Heart left ventricle (tissue), 16 donors: Measurements from ENCODE around the gene TAPBP. TPM values are rescaled to one million over a fixed set of nuclear protein-coding genes. Genes with fewer than 3 reads are reported as not detected.

Experiments
- ATAC-seq, 4 donors: fragments of 200-7000 bp; cut with Tn5 transposase; one replicate each; pipeline ENCODE4 v1.9.1; 2020 to 2022; ENCODE audit warnings: moderate library complexity in 4 of 4, mild to moderate bottlenecking in 3 of 4, moderate number of reproducible peaks in 1 of 4
- DNase-seq, 5 donors: peaks; one replicate each; pipeline ENCODE4 v3.0.0-alpha.2; 2020
- H3K27ac ChIP-seq, 12 donors: fragments of 200-600 bp; sonication (generic) in 4 of 12; one replicate each; pipeline versions ENCODE4 v1.5.0 to v1.8.0; 2016 to 2022; ENCODE audit warnings: mild to moderate bottlenecking in 2 of 12
- H3K27me3 ChIP-seq, 9 donors: fragments of 200-600 bp; sonication (generic) in 2 of 9; one replicate each; pipeline versions ENCODE4 v1.5.1 to v1.8.0; 2016 to 2022; ENCODE audit warnings: mild to moderate bottlenecking in 3 of 9
- H3K36me3 ChIP-seq, 9 donors: fragments of 200-600 bp; sonication (generic) in 2 of 9; one replicate each; pipeline versions ENCODE4 v1.5.0 to v1.8.0; 2018 to 2022; ENCODE audit warnings: mild to moderate bottlenecking in 2 of 9
- H3K4me1 ChIP-seq, 12 donors: fragments of 200-600 bp; sonication (generic) in 4 of 12; one replicate each; pipeline versions ENCODE4 v1.5.0 to v1.8.0; 2016 to 2022; ENCODE audit warnings: mild to moderate bottlenecking in 3 of 12
- H3K4me3 ChIP-seq, 12 donors: fragments of 200-600 bp; sonication (generic) in 4 of 12; one replicate each; pipeline versions ENCODE4 v1.5.0 to v1.8.0; 2017 to 2022; ENCODE audit warnings: mild to moderate bottlenecking in 9 of 12, moderate library complexity in 4 of 12
- H3K9me3 ChIP-seq, 12 donors: fragments of 200-600 bp; sonication (generic) in 4 of 12; one replicate each; pipeline versions ENCODE4 v1.5.0 to v1.8.0; 2016 to 2022; ENCODE audit warnings: mild to moderate bottlenecking in 1 of 12
- POLR2A ChIP-seq, 2 donors: fragments of 450-650 bp; IDR thresholded peaks; one replicate each; pipeline ENCODE4 v1.6.1; 2017; ENCODE audit warnings: antibody characterized with exemption in 2 of 2, mild to moderate bottlenecking in 2 of 2, moderate library complexity in 2 of 2
- WGBS, 4 donors: extraction: QIAGEN DNeasy Blood & Tissue Kit in 2 of 4; methylation state at CpG; one replicate each; pipeline versions ENCODE4 v1.1.5 to v1.1.7; 2013 to 2018; 5-methylcytosine and 5-hydroxymethylcytosine counted together
- intact Hi-C, 10 donors: fragments of 100-400 bp; cut with DNase I; formaldehyde crosslinking; loops; one replicate each; pipeline versions ENCODE4 v1.11.1 to v1.14.2; 2022
- polyA plus RNA-seq, 2 donors: library from polyadenylated mRNA; stranded (reverse); fragments of 200-250 nt; gene quantifications; one replicate each; pipeline ENCODE4 v1.2.3, GENCODE V29; 2013
- total RNA-seq, 9 donors: library from RNA; depleted of rRNA in 2 of 9; stranded (reverse); fragments of >200 nt in 2 of 9; fragmentation: NEBNext Ultra II Directional in 3 of 9; extraction: Animal tissue kit (Norgen Biotek cat#: 25700) in 3 of 9; gene quantifications; one replicate each; pipeline versions ENCODE4 v1.1.0 to v1.2.4, GENCODE V29; 2016 to 2023
- TF ChIP-seq, protein P1 (sequence below), 12 donors: fragments of 200-600 bp; sonication (generic) in 4 of 12; IDR thresholded peaks; one replicate each; pipeline versions ENCODE4 v1.5.0 to v1.8.0; 2018 to 2022; ENCODE audit warnings: antibody characterized with exemption in 12 of 12, mild to moderate bottlenecking in 5 of 12
- donor health status: ischemic (EF 13 %, LVEDD 7.1; RV severe dilation, severe dysfunction).
- donor health status: healthy with polysubstance abuse.
- donor health status: DM: no; HTN: yes; CAD: no.
- donor health status: DM: no; HTN: no; CAD: no.
- donor health status: ischemic (EF 25% LVEDD 6.9; RV normal size, moderate dysfunction).
- donor health status: ischemic (EF 25% LVEDD 5.7; RV mildly dilated, moderate dysfunction).
- donor health status: healthy.
- donor health status: DM: yes; HTN: yes; CAD: no.
- donor health status: ischemic (EF 35%, LVEDD 5.7; RV mildly dilated, moderate dysfunction).
- donor health status: nonischemic (EF 11% LVEDD 7.7; RV severe dilation, severe dysfunction).
- donor health status: DM: yes; HTN: yes; CAD: no.
- donor health status: PGD.
- donor health status: ischemic (EF 29% LVEDD 5.4; RV normal size, mild dysfunction).
- donor health status: nonischemic (EF 23%, LVEDD 6.1; RV moderate dilation, normal function).

Gene TAPBP
- total and polyA plus RNA-seq, 11 donors = 28.3 to 248 (median 86.0) TPM

DNA sequence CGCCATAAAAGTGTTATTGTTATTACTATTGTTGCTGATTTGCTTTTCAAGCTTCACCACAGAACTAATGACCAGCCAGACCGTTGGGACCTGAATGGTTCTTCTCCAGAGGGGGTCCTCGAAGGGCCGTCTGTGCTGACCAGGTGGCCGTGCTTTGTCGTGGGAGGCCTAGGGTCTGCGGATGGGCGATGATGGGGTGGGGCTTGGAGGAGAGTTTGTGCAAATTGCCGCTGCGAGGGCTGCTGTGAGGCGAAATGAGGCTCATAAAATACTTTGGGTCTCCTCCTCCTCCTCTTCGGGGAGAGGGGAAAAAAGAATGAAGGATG, 9.7 kb upstream of the TAPBP start:
- intact Hi-C loops = no loop called here
- H3K4me1 ChIP-seq = peaks cover 3 to 47% (median 31%) of the 10 kb centered on the region in 12 donors
- H3K4me3 ChIP-seq = peak overlapping the region; percentile 40 to 86 (median 75)
- 1 to 8% (median 3%) methylated on average over 12 of the region's 12 CpGs for WGBS, 4 donors
- H3K36me3 ChIP-seq = peaks cover 0 to 29% (median 27%) of the 10 kb centered on the region in 9 donors
- DNase-seq (peak in 1 of 5 donors; percentile 34), ATAC-seq (no peak)
- peak overlapping the region; percentile 55 to 94 (median 86) for H3K27ac ChIP-seq
- TF ChIP-seq, protein P1, sequence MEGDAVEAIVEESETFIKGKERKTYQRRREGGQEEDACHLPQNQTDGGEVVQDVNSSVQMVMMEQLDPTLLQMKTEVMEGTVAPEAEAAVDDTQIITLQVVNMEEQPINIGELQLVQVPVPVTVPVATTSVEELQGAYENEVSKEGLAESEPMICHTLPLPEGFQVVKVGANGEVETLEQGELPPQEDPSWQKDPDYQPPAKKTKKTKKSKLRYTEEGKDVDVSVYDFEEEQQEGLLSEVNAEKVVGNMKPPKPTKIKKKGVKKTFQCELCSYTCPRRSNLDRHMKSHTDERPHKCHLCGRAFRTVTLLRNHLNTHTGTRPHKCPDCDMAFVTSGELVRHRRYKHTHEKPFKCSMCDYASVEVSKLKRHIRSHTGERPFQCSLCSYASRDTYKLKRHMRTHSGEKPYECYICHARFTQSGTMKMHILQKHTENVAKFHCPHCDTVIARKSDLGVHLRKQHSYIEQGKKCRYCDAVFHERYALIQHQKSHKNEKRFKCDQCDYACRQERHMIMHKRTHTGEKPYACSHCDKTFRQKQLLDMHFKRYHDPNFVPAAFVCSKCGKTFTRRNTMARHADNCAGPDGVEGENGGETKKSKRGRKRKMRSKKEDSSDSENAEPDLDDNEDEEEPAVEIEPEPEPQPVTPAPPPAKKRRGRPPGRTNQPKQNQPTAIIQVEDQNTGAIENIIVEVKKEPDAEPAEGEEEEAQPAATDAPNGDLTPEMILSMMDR (IDR thresholded peaks at IDR 0.05) = no peak
- no peak for TF ChIP-seq POLR2A (IDR thresholded peaks at IDR 0.05)
- no peaks in the 10 kb centered on the region for H3K27me3 ChIP-seq
- H3K9me3 ChIP-seq = no peaks in the 10 kb centered on the region

DNA sequence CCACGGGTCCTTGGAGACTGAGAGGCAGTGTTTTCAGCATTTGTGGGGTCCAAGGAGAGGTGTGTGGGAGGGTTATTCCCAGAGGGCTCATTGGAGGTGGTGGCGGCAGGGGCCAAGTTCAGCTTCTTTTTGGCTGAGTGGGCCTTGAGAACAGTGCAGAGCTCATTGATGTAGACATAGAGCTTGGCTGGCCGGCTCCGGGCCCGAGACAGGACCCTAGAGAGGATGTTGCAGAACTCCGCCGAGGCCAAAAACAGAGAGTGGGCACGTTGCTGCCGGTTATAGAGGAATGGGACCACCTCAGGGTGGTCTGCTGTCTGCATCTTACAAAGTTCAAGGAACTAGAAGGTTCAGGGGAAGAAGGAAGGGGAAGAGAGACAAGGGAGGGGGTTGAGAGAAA, 7.3 kb upstream of the TAPBP start:
- no peaks in the 10 kb centered on the region for H3K27me3 ChIP-seq
- H3K27ac ChIP-seq = peak overlapping the region in 7 of 12 donors; percentile 50 to 92 (median 85)
- no peak for ATAC-seq
- no peak for DNase-seq
- no peaks in the 10 kb centered on the region for H3K9me3 ChIP-seq
- TF ChIP-seq POLR2A (IDR thresholded peaks at IDR 0.05) = no peak
- TF ChIP-seq, protein P1 (IDR thresholded peaks at IDR 0.05) = no peak
- intact Hi-C loops = no loop called here
- WGBS, 4 donors = 52 to 72% (median 67%) methylated on average over 9 of the region's 9 CpGs
- peak overlapping the region in 6 of 12 donors; percentile 69 to 82 (median 76) for H3K4me3 ChIP-seq
- H3K36me3 ChIP-seq = peaks cover 0 to 33% (median 27%) of the 10 kb centered on the region in 9 donors
- peaks cover 3 to 63% (median 43%) of the 10 kb centered on the region in 12 donors for H3K4me1 ChIP-seq

DNA sequence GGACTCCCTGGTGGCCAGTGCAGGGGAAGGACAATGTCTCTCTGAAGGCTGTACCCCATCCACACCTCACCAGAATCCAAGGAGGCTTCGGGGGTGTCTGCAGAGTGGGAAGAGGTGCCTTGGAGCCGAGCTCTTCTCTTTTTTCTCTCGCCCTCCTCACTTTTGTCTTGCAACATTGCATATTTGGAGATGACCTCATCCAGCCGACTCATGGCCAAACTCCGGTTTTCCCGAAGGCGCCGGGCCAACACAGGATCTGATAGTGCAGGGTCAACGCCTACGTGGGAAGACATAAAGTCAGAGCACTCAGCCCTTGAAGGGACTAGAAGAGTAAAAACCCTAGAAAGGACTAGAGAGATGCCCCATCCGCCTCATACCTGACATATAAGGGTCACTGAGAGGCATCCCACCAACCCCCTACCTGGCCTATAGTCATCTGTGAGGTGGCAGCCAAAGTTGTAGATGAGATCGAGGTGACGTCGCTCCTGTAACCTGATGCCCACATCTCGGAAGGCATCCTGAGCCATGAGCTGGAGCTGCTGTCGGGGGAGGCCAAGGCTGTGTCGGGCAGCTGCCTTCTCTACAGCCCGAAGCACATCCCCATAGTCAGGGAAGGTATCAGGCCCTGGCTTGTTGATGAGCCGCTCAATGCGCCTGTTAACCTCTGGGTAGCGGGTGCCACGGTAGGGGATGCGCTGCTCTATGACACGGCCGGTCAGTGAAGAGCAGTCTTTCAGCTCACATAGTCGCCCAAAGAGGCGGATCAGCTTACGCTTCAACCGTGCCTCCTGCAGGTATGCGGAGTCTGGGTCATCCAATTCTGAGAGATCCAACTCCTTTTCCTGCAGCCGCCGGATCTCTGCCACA, 6.7 kb upstream of the TAPBP start:
- peaks cover 0 to 35% (median 27%) of the 10 kb centered on the region in 9 donors for H3K36me3 ChIP-seq
- no peak for TF ChIP-seq POLR2A (IDR thresholded peaks at IDR 0.05)
- TF ChIP-seq, protein P1 (IDR thresholded peaks at IDR 0.05) = no peak
- no peaks in the 10 kb centered on the region for H3K9me3 ChIP-seq
- peak; percentile 66 to 77 (median 71) for DNase-seq
- no peak for ATAC-seq
- WGBS, 4 donors = 64 to 75% (median 74%) methylated on average over 20 to 32 of the region's 32 CpGs
- peak overlapping the region in 4 of 12 donors; percentile 69 to 82 (median 74) for H3K4me3 ChIP-seq
- intact Hi-C loops = no loop called here
- H3K4me1 ChIP-seq = peaks cover 3 to 70% (median 44%) of the 10 kb centered on the region in 12 donors
- H3K27ac ChIP-seq = peak overlapping the region in 8 of 12 donors; percentile 19 to 92 (median 54)
- H3K27me3 ChIP-seq = no peaks in the 10 kb centered on the region

DNA sequence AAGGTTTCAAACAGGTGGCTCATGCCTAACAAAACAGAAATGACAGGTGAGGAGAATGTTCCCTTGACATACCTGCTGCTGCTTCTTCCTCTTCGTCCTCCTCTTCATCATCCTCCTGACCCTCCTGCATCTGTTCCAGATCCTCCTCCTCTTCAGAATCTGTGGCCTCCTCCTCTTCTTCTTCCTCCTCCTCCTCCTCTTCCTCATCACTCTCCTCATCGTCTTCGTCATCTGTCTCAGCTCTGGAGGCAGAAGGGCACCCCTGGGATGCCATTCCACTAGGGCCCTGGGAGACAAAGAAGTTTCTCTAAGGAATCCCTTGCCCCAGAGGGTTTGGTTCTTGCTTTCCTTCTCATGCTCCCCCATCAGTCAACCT, 6.0 kb upstream of the TAPBP start:
- ATAC-seq (no peak), DNase-seq (no peak)
- Histone ChIP-seq H3K27ac (peak overlapping the region in 7 of 12 donors; percentile 19 to 92 (median 58)), H3K27me3 (no peaks in the 10 kb centered on the region), H3K4me3 (peak overlapping the region in 2 of 12 donors; percentile 21 to 82), H3K36me3 (peaks cover 0 to 35% (median 27%) of the 10 kb centered on the region in 9 donors), H3K9me3 (no peaks in the 10 kb centered on the region), H3K4me1 (peaks cover 3 to 76% (median 48%) of the 10 kb centered on the region in 12 donors)
- intact Hi-C loops = no loop called here
- WGBS, 4 donors = 80 to 90% (median 87%) methylated on average over 3 of the region's 3 CpGs
- no peak for TF ChIP-seq POLR2A (IDR thresholded peaks at IDR 0.05)
- TF ChIP-seq, protein P1 (IDR thresholded peaks at IDR 0.05) = no peak
